Karpas-422 (cell line): Measurements from ENCODE around the gene CHPF2. TPM values are rescaled to one million over a fixed set of nuclear protein-coding genes. Genes with fewer than 3 reads are reported as not detected.

Experiments used
- DNase-seq: peaks from one replicate; pipeline ENCODE4 v3.0.0-alpha.2; 2015
- H2AFZ ChIP-seq: fragments of 200-600 bp; sonication (generic); 2 replicates; pipeline ENCODE4 v1.6.1; 2014; ENCODE audit warnings: antibody characterized with exemption, low read length, mixed read lengths
- H3K27ac ChIP-seq: fragments of 200-600 bp; sonication (generic); 2 replicates; pipeline ENCODE4 v1.5.1; 2014; ENCODE audit warnings: mild to moderate bottlenecking, low read length, moderate library complexity
- H3K27me3 ChIP-seq: fragments of 200-600 bp; sonication (generic); 2 replicates; pipeline ENCODE4 v1.6.1; 2014; ENCODE audit warnings: low read length, mixed read lengths
- H3K36me3 ChIP-seq: fragments of 200-600 bp; sonication (generic); 2 replicates; pipeline ENCODE4 v1.6.1; 2014; ENCODE audit warnings: low read length, mixed read lengths; ENCODE audit not compliant: insufficient read depth
- H3K4me1 ChIP-seq: fragments of 200-600 bp; sonication (generic); 2 replicates; pipeline ENCODE4 v1.6.1; 2014; ENCODE audit warnings: mild to moderate bottlenecking, low read length, mixed read lengths
- H3K4me2 ChIP-seq: fragments of 200-600 bp; sonication (generic); 2 replicates; pipeline ENCODE4 v1.6.1; 2014; ENCODE audit warnings: low read length, low read depth, mild to moderate bottlenecking; ENCODE audit not compliant: poor library complexity, severe bottlenecking
- H3K4me3 ChIP-seq: fragments of 200-600 bp; sonication (generic); 2 replicates; pipeline ENCODE4 v1.5.1; 2014; ENCODE audit warnings: mild to moderate bottlenecking, antibody characterized with exemption, low read length, mixed read lengths
- H3K79me2 ChIP-seq: fragments of 200-600 bp; sonication (generic); 2 replicates; pipeline ENCODE4 v1.6.1; 2014; ENCODE audit warnings: mild to moderate bottlenecking, low read length, mixed read lengths
- H3K9ac ChIP-seq: fragments of 200-600 bp; sonication (generic); 2 replicates; pipeline ENCODE4 v1.6.0; 2014; ENCODE audit warnings: low read length
- H3K9me2 ChIP-seq: fragments of 200-600 bp; sonication (generic), shearing (Covaris generic); replicated peaks from 2 replicates; pipeline ENCODE4 v1.6.0; 2014; ENCODE audit warnings: mild to moderate bottlenecking, low read length, moderate library complexity; ENCODE audit not compliant: insufficient read depth
- H3K9me3 ChIP-seq: fragments of 300-700, 200-600 bp; sonication (generic); 2 replicates; pipeline ENCODE4 v1.6.1; 2014; ENCODE audit warnings: low read length, mixed read lengths
- H4K20me1 ChIP-seq: fragments of 200-600 bp; sonication (generic); 2 replicates; pipeline ENCODE4 v1.6.1; 2014; ENCODE audit warnings: mild to moderate bottlenecking, antibody characterized with exemption, low read length, low read depth; ENCODE audit not compliant: insufficient read depth
- total RNA-seq: library from RNA; depleted of rRNA; stranded (reverse); fragments of >200 nt; shearing (Covaris generic); gene quantifications from 2 replicates; pipeline ENCODE4 v1.2.3, GENCODE V29; 2014; ENCODE audit warnings: low replicate concordance; rRNA removed

CHPF2 gene
- total RNA-seq: 24.7 and 33.2 TPM in 2 replicates

GRCh38 chr7:151232091-151232916, at the start of gene CHPF2:
TSS of gene CHPF2 (plus strand) at chr7:151232483. CDS start at chr7:151234012, 1,529 bp downstream.
- H3K4me1 ChIP-seq: peaks cover 27% of the 10 kb centered on the region
- no peaks in the 10 kb centered on the region for H3K36me3 ChIP-seq
- peak within 1 kb of the TSS; percentile 77 for H3K4me2 ChIP-seq
- peaks cover 28% of the 10 kb centered on the region for H3K79me2 ChIP-seq
- no peaks in the 10 kb centered on the region for H3K27me3 ChIP-seq
- peak; percentile 97 for DNase-seq
- peak within 1 kb of the TSS; percentile 89 for H3K9ac ChIP-seq
- peak within 1 kb of the TSS; percentile 33 for H3K27ac ChIP-seq
- peak within 1 kb of the TSS; percentile 80; the same call in 1 of the 2 replicates for H2AFZ ChIP-seq
- H3K9me3 ChIP-seq: no peaks in the 10 kb centered on the region
- peaks cover 13% of the 10 kb centered on the region; the same call in 1 of the 2 replicates for H4K20me1 ChIP-seq
- H3K9me2 ChIP-seq: no peaks in the 10 kb centered on the region
- peak within 1 kb of the TSS; percentile 94 for H3K4me3 ChIP-seq

- Histone ChIP-seq H3K4me3 (no peak overlapping the region), H3K36me3 (no peaks in the 10 kb centered on the region), H3K9me2 (no peaks in the 10 kb centered on the region), H3K9ac (no peak overlapping the region), H2AFZ (no peak overlapping the region), H4K20me1 (no peaks in the 10 kb centered on the region), H3K9me3 (no peaks in the 10 kb centered on the region), H3K79me2 (no peaks in the 10 kb centered on the region), H3K4me2 (no peak overlapping the region), H3K27me3 (no peaks in the 10 kb centered on the region), H3K27ac (no peak overlapping the region), H3K4me1 (no peaks in the 10 kb centered on the region)
- no peak for DNase-seq
These were observed 46.3 kb upstream of the CHPF2 start for GRCh38 chr7:151185762-151186639.

GRCh38 chr7:151186640-151187408, 45.5 kb upstream of the CHPF2 start, which contains the start of gene ASB10:
TSS of gene ASB10 (minus strand) at chr7:151187250. CDS start at chr7:151187130, 120 bp downstream.
- no peak within 1 kb of the TSS for H2AFZ ChIP-seq
- no peaks in the 10 kb centered on the region for H3K9me2 ChIP-seq
- no peak for DNase-seq
- H3K9ac ChIP-seq: no peak within 1 kb of the TSS
- H3K4me2 ChIP-seq: no peak within 1 kb of the TSS
- no peak within 1 kb of the TSS for H3K27ac ChIP-seq
- no peaks in the 10 kb centered on the region for H3K79me2 ChIP-seq
- H3K9me3 ChIP-seq: no peaks in the 10 kb centered on the region
- no peak within 1 kb of the TSS for H3K4me3 ChIP-seq
- H3K36me3 ChIP-seq: no peaks in the 10 kb centered on the region
- H3K27me3 ChIP-seq: no peaks in the 10 kb centered on the region
- H3K4me1 ChIP-seq: no peaks in the 10 kb centered on the region
- H4K20me1 ChIP-seq: no peaks in the 10 kb centered on the region

- Histone ChIP-seq H3K9me2 (no peaks in the 10 kb centered on the region), H3K9me3 (no peaks in the 10 kb centered on the region), H3K4me3 (no peak overlapping the region), H3K79me2 (no peaks in the 10 kb centered on the region), H2AFZ (no peak overlapping the region), H3K27ac (no peak overlapping the region), H3K4me2 (no peak overlapping the region), H3K36me3 (no peaks in the 10 kb centered on the region), H3K9ac (no peak overlapping the region), H3K4me1 (no peaks in the 10 kb centered on the region), H4K20me1 (no peaks in the 10 kb centered on the region), H3K27me3 (no peaks in the 10 kb centered on the region)
- no peak for DNase-seq
These were observed 44.7 kb upstream of the CHPF2 start for GRCh38 chr7:151187409-151188251.

- DNase-seq: no peak
- Histone ChIP-seq H3K79me2 (no peaks in the 10 kb centered on the region), H3K4me2 (no peak overlapping the region), H3K27ac (no peak overlapping the region), H3K9me2 (no peaks in the 10 kb centered on the region), H3K9ac (no peak overlapping the region), H2AFZ (no peak overlapping the region), H3K27me3 (no peaks in the 10 kb centered on the region), H3K4me1 (no peaks in the 10 kb centered on the region), H4K20me1 (no peaks in the 10 kb centered on the region), H3K9me3 (no peaks in the 10 kb centered on the region), H3K4me3 (no peak overlapping the region), H3K36me3 (no peaks in the 10 kb centered on the region)
These were observed 44.1 kb upstream of the CHPF2 start for GRCh38 chr7:151188252-151188542.

GRCh38 chr7:151189038-151189437, 43.2 kb upstream of the CHPF2 start:
- Histone ChIP-seq H3K9ac (no peak overlapping the region), H3K4me2 (no peak overlapping the region), H3K4me3 (no peak overlapping the region), H3K9me2 (no peaks in the 10 kb centered on the region), H3K27ac (no peak overlapping the region), H3K9me3 (no peaks in the 10 kb centered on the region), H3K4me1 (no peaks in the 10 kb centered on the region), H4K20me1 (no peaks in the 10 kb centered on the region), H3K36me3 (no peaks in the 10 kb centered on the region), H3K27me3 (no peaks in the 10 kb centered on the region), H2AFZ (no peak overlapping the region), H3K79me2 (no peaks in the 10 kb centered on the region)
- DNase-seq: no peak

GRCh38 chr7:151191544-151191943, 40.7 kb upstream of the CHPF2 start:
- no peaks in the 10 kb centered on the region for H3K4me1 ChIP-seq
- H3K27me3 ChIP-seq: no peaks in the 10 kb centered on the region
- no peaks in the 10 kb centered on the region for H4K20me1 ChIP-seq
- H3K4me2 ChIP-seq: no peak overlapping the region
- no peaks in the 10 kb centered on the region for H3K9me3 ChIP-seq
- DNase-seq: no peak
- no peak overlapping the region for H2AFZ ChIP-seq
- no peak overlapping the region for H3K9ac ChIP-seq
- no peaks in the 10 kb centered on the region for H3K9me2 ChIP-seq
- H3K4me3 ChIP-seq: no peak overlapping the region
- no peaks in the 10 kb centered on the region for H3K36me3 ChIP-seq
- no peak overlapping the region for H3K27ac ChIP-seq
- H3K79me2 ChIP-seq: no peaks in the 10 kb centered on the region
